Brain microvascular endothelial cell (primary cell): Measurements from ENCODE around the gene PDE4D.

Experiments
- DNase-seq: peaks from one replicate; pipeline ENCODE4 v3.0.0-alpha.2; 2020
- H3K27ac ChIP-seq: fragments of 250-450 bp; sonication (Bioruptor Pico); 2 replicates; pipeline ENCODE4 v1.5.1; 2020; ENCODE audit warnings: mild to moderate bottlenecking, moderate library complexity
- H3K27me3 ChIP-seq: fragments of 250-450 bp; sonication (Bioruptor Pico); replicated peaks from 2 replicates; pipeline ENCODE4 v1.5.1; 2020; ENCODE audit warnings: mild to moderate bottlenecking
- H3K36me3 ChIP-seq: fragments of 250-450 bp; sonication (Bioruptor Pico); replicated peaks from 2 replicates; pipeline ENCODE4 v1.5.1; 2020; ENCODE audit warnings: mild to moderate bottlenecking
- H3K4me3 ChIP-seq: 2 replicates; pipeline ENCODE4 v1.5.1; 2011; ENCODE audit warnings: low read depth, mild to moderate bottlenecking, control low read depth, low read length, moderate library complexity
- in situ Hi-C: cut with HindIII; loops from 2 replicates; pipeline ENCODE4 v1.10.0; 2017; ENCODE audit warnings: low sequenced_read_pairs, low pct_ligation_motif_present
- TF ChIP-seq, protein P1 (sequence below): IDR thresholded peaks from 2 replicates; pipeline ENCODE4 v1.5.1; 2011; ENCODE audit warnings: low read depth, mild to moderate bottlenecking, moderate library complexity, low read length, control low read depth, inconsistent platforms; ENCODE audit errors: missing control alignments

PDE4D gene

DNA sequence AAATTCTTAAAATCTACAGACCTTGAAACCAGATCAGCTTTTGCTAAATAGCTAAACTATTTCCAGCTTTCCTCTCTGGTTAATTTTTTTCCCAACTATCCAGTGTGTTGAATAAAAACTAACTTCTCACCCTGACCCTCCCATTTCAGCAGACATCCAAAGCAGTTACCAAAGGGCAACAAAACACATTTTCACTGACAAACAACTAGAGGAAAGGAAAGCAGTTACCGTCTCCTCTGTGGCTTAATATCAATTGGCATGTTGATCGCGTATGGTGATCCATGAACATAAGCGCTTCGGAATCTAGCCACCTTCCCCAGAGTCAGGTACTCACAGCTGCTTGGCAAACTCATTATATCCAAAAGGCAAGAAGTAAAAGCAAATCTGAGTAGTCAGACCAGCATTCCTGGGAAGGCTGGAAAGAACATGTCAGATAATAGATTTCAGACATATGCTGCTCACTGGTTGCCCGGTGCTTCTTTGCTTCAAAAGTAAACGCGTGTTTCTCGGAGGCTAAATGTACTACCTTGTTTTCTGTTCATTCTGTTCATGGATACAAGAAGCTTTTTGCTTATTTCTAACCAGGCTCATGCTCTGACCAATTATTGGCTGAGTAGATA lies 463.4 kb downstream of the PDE4D start:
- in situ Hi-C loops: no loop called here
- Histone ChIP-seq H3K27me3 (no peaks in the 10 kb centered on the region), H3K4me3 (no peak overlapping the region), H3K36me3 (no peaks in the 10 kb centered on the region), H3K27ac (no peak overlapping the region)
- TF ChIP-seq, protein P1, sequence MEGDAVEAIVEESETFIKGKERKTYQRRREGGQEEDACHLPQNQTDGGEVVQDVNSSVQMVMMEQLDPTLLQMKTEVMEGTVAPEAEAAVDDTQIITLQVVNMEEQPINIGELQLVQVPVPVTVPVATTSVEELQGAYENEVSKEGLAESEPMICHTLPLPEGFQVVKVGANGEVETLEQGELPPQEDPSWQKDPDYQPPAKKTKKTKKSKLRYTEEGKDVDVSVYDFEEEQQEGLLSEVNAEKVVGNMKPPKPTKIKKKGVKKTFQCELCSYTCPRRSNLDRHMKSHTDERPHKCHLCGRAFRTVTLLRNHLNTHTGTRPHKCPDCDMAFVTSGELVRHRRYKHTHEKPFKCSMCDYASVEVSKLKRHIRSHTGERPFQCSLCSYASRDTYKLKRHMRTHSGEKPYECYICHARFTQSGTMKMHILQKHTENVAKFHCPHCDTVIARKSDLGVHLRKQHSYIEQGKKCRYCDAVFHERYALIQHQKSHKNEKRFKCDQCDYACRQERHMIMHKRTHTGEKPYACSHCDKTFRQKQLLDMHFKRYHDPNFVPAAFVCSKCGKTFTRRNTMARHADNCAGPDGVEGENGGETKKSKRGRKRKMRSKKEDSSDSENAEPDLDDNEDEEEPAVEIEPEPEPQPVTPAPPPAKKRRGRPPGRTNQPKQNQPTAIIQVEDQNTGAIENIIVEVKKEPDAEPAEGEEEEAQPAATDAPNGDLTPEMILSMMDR: no peak
- DNase-seq: no peak

DNA sequence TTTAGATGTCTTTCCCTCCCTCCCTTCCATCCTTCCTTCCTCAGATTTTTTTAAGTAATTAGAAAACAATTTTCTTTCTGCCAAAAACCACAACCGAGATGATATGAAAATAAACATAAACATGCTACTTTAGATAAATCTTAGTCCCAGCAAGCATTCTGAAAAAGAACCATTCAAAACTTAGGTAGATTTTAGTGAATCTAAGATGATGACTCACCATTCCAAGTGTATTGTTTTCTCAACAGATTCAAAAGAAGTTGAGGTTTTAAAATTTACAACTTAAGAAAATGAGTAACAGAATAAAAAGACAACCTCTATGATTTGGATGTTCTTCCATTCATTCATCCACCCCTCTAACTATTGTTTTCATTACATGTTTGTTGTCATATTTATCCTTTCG lies 465.1 kb downstream of the PDE4D start:
- Histone ChIP-seq H3K27me3 (no peaks in the 10 kb centered on the region), H3K36me3 (no peaks in the 10 kb centered on the region), H3K4me3 (no peak overlapping the region), H3K27ac (no peak overlapping the region)
- DNase-seq: no peak
- TF ChIP-seq, protein P1: no peak
- in situ Hi-C loops: no loop called here

DNA sequence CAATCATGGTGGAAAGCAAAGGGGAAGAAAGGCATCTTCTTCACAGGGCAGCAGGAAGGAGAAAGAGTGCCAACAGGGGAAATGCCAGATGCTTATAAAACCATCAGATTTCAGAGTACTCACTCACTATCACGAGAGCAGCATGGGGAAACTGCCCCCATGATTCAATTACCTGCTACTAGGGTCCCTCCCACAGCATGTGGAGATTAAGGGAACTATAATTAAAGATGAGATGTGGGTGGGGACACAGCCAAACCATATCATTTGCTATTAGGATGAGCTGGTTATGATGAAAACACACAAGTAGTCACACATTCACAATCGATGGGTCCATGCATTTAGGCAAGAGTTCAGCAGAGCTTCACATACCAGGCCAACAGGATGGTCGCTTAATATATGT lies 469.0 kb downstream of the PDE4D start:
- no peaks in the 10 kb centered on the region for H3K27me3 ChIP-seq
- in situ Hi-C loops: no loop called here
- no peak for DNase-seq
- H3K36me3 ChIP-seq: no peaks in the 10 kb centered on the region
- H3K4me3 ChIP-seq: no peak overlapping the region
- no peak overlapping the region for H3K27ac ChIP-seq
- TF ChIP-seq, protein P1: no peak

DNA sequence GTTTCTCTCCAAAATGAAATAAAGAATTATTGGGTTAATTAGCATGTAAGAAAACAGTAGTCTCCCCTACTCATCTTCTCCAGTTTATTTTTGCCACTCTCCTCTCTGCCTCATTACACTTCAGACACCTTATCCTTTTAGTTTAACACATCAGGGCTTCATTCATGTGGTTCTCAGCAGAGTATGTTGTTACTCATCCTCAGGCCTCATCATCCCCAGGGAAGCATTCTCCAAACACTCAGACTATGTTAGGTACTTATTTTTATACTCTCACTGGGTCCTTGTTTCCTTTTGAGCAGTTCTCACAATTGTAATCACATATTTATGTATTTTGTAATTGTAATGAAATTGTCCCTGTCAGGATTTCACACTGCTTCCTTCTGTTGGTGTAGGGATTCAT lies 470.5 kb downstream of the PDE4D start:
- Histone ChIP-seq H3K27ac (no peak overlapping the region), H3K27me3 (no peaks in the 10 kb centered on the region), H3K4me3 (no peak overlapping the region), H3K36me3 (no peaks in the 10 kb centered on the region)
- in situ Hi-C loops: no loop called here
- TF ChIP-seq, protein P1: no peak
- DNase-seq: peak; percentile 64

DNA sequence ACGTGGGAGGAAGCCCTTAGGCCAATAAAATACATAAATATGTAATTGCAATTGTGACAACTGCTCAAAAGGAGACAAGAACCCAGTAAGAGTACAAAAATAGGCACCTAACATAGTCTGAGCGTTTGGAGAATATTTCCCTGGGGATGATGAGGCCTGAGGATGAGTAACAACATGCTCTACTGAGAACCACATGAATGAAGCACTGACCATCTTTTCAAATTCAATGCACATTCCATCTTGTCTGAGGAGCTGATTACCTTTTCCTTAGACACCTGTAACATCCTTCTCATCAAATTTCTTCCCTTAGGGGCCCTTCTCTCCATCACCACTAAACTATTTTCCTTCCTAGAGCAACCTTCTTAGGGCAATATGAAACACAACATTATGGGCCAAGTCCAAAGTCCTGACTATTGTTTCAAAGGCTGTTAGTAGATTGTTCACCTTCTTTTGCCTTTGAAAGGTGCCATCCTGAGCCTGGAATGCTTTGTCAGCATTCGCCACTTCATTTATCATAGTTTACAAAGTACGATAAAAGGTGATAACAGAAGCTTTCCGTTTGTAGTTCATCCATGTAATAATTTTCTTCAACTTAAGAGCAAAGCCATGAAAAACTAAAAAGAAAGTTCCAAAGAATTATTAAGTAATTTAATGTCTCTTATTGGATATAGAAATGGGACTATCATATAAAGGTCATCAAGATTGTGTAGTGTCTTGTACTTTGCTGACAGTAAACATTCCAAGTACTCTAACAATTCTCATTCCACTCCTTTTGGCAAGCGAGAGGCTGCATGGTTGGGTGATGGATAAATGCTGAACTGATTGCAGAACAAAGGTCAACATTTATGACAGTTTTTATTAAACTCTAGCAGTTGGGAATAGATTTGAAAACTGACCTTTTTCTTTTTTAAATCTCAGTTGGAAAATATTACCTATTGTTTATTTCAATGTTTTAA lies 471.3 kb downstream of the PDE4D start:
- TF ChIP-seq, protein P1: no peak
- Histone ChIP-seq H3K27me3 (no peaks in the 10 kb centered on the region), H3K4me3 (no peak overlapping the region), H3K36me3 (no peaks in the 10 kb centered on the region), H3K27ac (no peak overlapping the region)
- DNase-seq: peak; percentile 24
- in situ Hi-C loops: no loop called here
